HG03460 (cell line): Measurements from ENCODE around the gene SLC16A13.
"Not testable (repeated sequence)": the region's sequence is repeated elsewhere in the genome, so short reads cannot be mapped to it uniquely, and the experiment has no call there.

Source experiments
- ATAC-seq: cut with Tn5 transposase; IDR thresholded peaks from one replicate; pipeline ENCODE4 v1.9.1; 2021; ENCODE audit not compliant: unreplicated experiment

The SLC16A13 gene

DNA sequence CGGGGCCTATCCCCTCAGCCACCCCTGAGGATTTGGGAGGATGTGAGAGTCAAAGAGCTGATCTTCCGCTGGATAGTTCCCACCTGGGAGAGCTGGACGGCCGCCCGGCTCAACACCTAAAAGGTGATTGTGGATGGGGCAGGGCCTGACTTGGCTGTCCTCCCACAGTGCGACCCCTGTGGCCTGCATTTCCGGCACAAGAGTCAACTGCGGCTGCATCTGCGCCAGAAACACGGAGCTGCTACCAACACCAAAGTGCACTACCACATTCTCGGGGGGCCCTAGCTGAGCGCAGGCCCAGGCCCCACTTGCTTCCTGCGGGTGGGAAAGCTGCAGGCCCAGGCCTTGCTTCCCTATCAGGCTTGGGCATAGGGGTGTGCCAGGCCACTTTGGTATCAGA lies 8.5 kb upstream of the SLC16A13 start:
- no peak for ATAC-seq

DNA sequence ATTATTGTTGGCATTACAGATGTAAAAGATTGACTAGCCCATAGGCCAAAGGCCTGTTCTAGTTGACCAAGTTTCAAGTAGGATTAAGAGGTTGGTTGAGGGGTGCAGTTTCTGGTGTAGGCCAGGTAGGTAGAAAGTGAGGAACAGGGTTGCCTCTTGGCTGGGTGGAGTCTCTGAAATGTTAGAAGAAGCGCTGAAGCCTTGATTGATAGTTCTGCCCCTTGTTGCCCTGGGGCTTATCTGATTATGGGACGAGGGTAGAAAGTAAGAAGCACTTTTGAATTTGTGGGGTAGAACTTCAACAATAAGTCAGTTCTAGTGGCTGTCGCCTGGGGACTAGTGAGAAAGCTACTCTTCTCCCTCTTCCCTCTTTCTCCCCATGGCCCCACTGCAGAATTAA lies 6.7 kb upstream of the SLC16A13 start:
- no peak for ATAC-seq

DNA sequence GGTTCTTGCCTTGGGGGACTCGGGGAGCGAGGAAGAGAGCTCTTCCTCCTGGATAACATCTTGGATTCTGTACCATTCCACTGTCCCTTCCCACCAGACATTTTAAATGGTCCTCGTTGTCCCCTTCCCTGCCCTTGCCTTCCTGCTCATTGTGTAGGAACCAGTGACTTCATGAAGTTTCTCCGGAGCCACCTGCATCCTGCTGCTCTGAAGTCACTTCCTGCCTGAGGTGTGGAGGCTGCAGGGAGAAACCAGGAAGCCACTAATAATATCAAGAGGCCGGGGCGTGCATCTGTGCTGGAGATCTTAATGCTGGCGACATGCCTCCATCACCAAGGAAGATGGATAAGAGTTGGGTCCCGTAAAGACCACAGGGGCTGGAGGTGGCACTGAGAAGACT lies 6.2 kb upstream of the SLC16A13 start:
- no peak for ATAC-seq

DNA sequence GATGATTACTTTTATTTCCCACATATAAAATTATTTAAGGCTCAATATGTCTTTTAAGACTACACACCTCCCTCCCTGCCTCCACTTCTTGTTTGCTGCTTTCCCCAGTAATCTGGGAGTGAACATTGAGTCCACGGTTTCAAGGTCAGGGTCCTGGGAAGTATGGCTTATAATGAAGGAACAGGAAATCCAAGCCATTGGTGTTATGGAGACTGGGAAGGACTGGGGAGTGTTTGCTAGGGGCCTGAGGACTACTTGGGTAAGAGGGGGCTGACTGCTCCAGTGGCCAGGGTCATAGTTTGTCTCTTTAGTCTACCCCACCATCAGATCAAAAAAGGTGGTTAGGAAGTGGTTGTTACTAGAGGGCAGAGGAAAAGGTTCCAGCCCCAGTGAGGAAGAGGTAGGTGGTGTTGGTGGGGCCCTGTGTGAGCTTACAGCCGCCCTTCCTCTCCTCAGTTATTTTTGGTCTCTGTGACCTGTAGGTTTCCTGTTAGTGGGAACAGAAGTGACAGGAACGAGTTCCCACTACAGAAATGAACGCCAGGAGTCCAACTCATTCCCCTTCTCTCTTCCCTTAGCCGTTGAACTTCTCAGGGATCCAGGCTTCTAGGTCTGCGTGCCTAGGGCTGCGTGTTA lies 742 bp upstream of the SLC16A13 start:
- ATAC-seq = peak; percentile 19

DNA sequence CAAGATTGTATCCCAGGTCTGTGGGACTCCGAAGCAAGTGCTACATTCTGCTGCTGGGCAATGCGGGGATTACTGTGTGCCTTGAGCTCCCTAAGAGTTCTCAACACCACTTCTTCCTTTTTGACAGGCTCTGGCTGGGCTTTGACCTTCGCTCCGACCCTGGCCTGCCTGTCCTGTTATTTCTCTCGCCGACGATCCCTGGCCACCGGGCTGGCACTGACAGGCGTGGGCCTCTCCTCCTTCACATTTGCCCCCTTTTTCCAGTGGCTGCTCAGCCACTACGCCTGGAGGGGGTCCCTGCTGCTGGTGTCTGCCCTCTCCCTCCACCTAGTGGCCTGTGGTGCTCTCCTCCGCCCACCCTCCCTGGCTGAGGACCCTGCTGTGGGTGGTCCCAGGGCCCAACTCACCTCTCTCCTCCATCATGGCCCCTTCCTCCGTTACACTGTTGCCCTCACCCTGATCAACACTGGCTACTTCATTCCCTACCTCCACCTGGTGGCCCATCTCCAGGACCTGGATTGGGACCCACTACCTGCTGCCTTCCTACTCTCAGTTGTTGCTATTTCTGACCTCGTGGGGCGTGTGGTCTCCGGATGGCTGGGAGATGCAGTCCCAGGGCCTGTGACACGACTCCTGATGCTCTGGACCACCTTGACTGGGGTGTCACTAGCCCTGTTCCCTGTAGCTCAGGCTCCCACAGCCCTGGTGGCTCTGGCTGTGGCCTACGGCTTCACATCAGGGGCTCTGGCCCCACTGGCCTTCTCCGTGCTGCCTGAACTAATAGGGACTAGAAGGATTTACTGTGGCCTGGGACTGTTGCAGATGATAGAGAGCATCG lies 2.4 kb downstream of the SLC16A13 start:
- ATAC-seq = no peak

DNA sequence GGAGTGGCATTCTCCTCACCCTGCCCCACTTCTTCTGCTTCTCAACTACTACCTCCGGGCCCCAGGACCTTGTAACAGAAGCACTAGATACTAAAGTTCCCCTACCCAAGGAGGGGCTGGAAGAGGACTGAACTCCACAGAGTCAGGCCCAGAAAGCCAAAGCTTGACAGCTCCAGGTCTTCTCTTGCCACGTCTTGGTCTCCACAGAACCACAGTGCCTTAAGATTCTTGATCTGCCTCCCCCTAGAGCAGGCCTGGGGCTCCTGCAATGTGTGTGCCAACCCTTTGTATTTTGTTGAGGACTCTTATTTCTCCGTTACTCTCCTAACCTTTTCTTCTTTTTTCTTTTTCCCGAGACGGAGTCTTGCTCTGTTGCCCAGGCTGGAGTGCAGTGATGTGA lies 4.0 kb downstream of the SLC16A13 start:
- no peak for ATAC-seq

DNA sequence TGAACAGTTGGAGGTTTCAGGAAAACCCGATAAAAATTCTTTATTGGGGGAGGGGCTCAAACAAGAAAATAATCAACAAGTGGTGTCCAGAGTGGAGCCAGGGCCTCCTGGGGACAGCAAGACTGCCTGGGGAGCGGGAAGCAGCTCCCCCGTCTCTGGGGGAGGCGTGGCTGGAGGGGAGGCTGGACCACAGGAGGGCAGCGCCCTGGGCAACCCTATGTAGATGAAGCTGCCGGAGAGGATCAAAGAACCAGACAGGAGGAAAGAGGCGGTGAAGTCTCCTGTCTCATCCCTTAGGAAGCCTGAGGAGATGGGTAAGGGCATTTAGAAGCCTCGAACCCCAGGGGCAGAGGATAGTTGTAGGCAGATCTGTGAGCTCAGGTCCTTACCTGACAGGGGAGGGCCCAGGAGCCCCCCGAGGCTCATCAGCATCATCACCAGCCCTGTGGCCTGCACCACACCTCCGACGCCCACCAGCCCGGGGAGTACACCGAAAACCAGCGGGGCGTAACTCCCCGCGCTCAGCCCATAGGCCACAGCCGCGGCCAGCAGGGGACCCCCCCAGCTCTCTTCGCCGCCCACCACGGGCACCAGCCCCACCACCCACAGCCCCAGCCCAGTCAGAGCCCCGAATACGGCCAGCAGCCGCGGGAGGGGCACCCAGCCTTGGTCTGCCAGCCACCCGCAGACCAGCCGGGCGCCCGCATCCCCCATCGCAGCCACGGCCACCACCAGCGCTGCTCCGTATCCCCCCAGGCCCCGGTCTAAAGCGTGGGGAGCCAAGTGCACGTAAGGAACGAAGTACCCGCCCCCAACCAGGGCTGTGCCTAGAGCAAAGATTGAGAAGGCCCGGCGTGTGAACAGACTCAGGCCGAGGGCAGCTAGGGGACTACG lies 6.0 kb downstream of the SLC16A13 start:
- no peak for ATAC-seq

DNA sequence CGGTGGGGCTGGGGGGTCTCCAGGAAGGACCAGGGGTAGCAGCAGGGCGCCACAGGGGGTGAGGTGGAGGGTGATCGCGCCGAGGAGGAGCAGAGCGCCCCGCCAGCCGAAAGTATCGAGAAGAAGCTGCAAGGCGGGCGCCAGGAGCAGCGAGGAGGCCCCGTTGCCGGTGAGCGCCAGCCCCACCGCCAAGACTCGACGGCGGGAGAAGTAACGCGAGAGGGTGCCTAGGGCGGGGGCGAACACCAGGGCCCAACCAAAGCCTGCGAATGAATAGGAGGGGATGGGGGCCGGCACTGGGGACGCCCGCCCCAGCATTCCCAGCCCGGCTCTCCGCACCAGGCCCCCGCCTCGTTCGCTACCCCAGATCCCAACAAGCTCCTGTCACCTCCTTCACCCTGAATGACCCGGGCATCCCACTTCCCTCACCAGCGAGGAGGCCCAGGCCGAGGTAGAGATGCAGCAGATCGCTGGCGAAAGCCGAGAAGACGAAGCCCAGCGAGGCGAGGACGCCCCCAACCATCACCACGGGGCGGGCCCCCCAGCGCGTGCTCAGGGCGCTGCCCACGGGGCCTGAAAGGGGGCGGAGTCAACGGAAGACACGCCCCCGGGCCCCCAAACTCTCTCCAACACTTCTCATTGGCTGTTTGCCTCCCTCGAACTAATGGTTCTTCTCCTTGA lies 6.8 kb downstream of the SLC16A13 start:
- ATAC-seq = no peak

DNA sequence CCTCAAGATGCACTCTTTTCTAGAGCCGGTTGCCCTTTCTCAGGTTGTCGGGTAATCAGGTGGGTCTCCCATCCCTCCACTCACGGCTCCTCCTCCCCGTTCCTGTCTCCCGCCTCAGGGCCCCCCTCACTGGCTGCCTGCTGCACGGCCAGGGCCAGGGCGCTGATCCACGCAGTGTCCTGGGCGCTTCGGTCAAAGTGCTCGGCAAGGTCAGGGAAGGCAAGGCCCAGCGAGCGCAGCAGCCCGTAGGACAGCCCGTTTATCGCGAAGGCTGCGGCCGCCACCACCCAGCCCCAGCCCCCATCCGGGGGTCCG lies 7.3 kb downstream of the SLC16A13 start:
- no peak for ATAC-seq

DNA sequence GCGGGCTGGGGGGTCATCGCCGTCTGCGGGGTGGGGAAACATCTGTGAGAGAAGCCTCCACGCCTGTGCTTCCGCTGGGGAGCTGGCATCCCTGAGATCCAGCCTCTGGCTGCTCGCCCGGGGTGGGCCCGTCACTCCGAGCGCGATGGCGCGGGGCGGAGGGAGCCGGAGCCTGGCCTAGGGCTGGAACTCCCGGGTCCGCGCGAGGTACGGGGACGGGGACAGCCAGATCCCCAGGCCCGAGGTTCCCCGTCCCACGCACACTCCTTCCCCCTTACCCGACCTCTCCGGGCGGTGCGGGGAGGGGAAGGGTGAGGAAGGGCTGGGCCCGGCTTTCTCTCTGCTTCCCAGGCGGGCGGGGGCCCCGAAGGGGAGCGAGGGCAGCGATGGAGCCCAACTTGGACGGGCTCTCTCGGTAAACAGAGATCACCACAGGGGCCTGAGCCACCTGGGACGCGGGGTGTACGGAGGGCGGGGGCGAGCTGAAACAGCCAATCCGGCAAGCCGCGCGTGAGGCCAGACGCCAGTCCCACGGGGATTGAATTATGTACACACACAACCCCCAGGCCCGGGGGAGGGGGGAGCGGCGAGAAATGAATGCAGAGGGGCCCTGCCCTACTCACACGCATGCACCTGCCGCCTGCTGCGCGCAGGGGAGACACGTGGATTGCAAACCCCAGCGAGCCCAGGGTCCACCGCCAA lies 7.8 kb downstream of the SLC16A13 start, which contains the start of gene SLC16A11:
SLC16A11 (minus strand) TSS at position 596 of the 702 bp plus-strand sequence; CDS start at position 17, 579 bp downstream.
- no peak for ATAC-seq

DNA sequence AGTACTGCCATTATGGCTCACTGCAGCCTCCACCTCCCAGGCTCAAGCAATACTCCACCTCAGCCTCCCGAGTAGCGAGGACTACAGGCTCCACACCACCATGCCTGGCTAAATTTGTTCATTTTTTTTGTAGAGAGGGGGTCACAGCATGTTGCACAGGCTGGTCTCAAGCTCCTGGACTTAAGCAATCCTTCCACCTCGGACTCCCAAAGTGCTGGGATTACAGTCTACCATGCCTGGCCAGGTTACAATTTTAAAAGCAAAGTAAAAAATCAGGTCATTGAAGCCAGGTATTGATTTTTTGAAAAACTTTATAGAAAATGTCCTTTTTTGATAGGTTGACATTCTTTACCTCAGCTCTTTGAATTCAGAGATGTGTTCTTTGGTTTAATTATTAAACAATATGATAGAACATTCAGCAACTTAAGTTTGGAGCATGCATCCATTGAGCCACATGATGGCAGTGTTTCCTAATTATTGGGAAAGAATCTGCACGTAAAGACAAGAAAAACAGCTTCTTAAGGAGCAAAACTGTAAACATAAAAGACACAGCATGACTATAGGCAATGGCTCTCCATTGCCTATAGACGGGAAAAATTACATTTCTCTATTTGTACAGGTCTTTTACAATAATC lies 9.8 kb downstream of the SLC16A13 start:
- no peak for ATAC-seq

DNA sequence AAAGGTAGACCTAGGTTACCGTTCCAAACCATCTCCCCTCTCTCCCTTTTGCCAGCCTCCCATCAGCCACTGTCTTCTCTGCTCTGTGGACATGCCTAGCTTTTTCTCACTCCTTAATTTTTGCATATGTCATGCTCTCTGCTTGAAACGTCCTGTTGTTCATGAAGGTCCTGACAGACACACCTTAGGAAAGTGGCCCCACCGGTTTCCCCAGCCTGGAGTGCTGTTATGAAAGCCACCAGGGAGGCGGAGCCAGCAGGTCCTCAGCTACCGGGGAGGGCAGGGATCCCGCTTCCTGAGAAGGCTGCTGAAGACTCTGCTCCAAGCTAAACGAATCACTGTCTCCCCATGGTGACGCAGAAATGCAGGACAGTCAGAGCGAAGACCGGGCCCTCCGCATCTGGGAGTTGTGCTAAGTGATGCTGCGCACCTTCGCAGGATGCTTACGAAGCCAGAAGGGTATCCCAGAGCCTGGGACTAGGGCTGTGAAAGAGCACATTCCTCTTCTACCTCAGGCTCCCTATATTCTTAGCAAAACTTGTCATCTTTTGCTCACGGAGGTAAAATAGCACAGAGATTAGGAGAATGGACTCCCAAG lies 10.4 kb downstream of the SLC16A13 start:
- ATAC-seq = no peak

DNA sequence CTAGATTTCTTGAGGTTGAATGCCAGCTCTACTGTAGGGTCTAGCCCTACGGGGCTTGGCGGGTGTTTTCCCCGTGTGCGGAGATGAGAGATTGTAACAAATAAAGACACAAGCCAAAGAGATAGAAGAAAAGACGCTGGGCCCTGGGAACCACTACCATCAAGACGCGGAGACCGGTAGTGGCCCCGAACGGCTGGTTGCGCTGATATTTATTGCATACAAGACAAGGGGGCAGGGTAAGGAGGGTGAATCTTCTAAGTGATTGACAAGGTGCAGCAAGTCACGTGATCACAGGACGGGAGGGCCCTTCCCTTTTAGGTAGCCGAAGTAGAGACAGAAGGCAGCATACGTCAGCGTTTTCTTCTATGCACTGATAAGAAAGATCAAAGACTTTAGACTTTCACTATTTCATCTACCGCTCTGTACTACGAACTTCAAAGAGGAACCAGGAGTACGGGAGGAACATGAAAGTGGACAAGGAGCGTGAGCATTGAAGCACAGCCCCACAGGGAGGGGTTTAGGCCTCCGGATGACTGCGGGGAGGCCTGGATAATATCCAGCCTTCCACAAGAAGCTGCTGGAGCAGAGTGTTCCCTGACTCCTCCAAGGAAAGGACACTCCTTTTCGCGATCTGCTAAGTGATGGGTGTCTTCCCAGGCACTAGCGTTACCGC lies 11.0 kb downstream of the SLC16A13 start:
- ATAC-seq = not testable (repeated sequence)

DNA sequence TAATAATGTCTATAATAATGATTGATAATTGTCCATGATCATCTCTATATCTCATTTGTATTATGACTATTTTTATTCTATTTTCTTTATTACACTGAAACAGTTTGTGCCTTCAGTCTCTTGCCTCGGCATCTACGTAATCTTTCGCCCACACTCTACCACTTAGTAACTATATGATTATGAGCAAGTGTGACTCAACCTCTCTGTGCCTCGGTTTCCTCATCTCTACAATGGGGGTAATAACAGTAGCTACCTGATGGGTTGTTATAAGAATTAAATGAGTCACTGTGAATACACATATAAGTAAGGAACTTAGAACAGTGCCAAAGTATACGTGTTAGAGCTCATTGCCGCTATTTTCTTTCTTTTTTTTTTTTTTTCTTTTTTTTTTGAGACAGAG lies 11.8 kb downstream of the SLC16A13 start:
- ATAC-seq = no peak

DNA sequence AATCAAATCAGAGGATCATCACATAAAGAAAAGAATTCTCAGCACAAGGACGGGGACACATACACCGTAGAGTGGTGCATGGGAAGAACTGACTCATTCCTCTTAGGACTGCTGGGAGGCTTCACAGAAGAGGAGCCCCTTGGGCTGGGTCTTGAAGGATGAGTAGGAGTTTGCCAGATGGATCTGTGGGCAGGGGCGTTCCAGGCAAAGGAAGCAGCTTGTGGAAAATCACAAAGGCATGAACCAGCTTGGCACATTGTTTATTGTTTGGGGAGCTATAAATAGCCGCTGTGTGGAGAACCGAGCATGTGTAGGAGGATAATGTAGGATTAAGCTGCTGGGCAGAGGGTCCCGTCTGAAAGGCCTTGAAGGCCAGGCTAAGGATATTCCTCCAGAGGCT lies 13.2 kb downstream of the SLC16A13 start:
- ATAC-seq = no peak

DNA sequence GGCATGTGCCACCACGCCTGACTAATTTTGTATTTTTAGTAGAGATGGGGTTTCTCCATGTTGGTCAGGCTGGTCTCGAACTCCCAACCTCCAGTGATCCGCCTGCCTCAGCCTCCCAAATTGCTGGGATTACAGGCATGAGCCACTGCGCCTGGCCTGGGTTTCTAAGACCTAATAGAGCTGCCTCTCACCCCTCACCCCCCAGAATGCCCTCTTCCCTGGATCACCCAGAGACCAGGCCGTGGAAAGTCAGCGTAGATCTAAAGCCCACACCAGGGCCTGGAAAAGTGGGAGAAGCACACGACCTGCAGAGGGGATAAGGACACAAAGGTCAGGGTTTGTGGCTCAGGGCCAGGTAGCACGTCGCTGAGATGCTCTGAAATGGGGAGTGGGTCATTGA lies 14.8 kb downstream of the SLC16A13 start:
- not testable (repeated sequence) for ATAC-seq

DNA sequence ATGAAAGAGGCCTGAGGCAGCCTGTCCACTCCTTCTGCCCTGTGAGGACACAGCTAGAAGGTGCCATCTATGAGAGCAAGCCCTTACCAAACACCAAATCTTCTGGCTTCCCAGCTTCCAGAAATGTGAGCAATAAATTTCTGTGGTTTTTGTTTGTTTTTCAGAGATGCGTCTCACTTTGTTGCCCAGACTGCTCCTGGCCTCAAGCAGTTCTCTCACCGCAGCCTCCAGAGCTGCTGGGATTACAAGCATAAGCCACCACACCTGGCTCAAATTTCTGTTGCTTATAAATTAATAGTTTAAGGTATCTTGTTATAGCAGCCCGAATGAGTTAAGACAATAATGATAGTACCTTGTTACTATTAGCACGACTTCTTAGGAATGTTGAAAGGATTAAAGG lies 20.6 kb downstream of the SLC16A13 start:
- no peak for ATAC-seq

DNA sequence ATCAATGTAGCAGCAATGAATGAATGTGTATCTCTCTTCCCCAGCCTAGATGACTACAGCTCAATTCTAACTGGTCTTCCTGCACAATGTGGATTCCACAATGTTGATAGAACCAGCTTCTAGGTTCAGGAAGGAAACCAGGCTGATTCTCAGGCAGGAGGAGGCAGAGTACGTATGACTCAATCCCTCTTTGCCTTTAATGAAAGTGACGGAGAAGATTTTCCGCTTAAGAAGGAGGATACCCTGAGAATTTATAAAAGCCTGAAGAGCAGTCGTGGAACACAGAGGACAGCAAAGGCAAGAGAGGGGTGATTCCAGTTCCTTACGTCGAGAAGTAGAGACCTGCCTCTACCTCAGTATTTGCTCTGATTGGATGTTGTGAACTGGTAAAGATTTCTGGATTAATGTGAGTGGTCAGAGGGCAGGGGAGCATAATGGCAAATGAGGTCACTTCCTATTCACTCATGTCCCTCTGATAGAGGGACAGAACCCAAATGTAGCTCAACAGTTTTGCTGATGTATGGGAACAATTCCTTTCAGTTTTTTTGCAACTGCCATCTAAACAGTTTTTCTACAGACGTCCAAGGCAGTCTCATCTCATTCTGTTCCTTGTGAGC lies 23.1 kb downstream of the SLC16A13 start:
- ATAC-seq = no peak
